ENCODE data around the gene RPUSD4.

Gene RPUSD4

DNA sequence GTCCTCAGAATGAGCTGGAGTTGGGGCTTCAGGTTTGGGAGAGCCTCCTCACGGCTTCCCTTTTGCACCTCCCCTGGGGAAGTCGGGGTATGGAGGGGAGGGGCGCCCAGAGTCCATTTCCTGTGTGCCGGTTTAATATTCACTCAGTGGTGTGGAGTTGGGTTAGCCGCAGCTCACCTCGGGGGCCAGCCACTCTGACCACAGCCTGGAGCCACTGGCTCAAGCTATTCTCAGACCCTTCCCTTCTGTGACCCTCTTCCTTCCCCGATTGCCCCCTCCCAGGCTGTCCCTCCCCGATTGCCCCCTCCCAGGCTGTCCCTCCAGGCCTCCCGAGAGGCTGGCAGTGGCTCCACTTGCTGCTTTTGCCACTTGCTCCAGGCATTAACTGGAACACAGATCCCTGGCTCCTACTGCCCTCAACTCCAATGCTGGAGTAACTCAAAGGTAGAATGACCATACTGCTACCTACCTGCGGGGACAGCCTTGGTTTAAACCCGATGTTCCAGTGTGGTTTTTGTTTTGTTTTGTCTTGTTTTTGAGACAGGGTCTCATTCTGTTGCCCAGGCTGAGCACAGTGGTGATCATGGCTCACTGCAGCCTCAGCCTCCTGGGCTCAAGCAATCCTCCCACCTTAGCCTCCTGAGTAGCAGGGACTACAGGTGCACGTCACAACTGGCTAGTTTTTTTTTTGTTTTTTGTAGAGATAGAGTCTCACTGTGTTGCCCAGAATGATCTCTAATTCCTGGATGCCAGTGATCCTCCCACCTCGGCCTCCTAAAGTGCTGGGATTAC lies 29.3 kb downstream of the RPUSD4 start:
- FAIRE-seq, result no peak

- no peak for FAIRE-seq
These were observed 34.5 kb downstream of the RPUSD4 start for GRCh38 chr11:126176853-126177470.

DNA sequence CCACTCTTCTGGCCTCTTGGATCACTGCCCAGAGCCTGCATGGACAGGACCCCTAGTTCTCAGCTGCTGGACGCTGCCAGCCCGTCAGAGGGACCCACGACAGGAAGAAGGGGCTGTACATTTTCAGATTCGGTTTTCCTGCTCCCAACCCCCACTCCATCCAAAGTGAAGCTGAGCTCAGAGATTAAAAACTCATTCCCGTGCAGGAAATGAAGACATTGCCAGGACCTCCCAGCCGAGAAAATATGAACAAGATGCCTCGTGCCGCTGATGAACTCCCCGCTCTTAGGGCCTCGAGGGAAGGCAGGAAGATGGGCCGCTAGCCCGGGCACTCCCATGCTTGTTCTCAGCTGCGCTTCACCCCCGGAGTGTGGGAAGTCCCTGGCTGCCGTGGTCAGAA lies 36.1 kb downstream of the RPUSD4 start:
- FAIRE-seq, result no peak

DNA sequence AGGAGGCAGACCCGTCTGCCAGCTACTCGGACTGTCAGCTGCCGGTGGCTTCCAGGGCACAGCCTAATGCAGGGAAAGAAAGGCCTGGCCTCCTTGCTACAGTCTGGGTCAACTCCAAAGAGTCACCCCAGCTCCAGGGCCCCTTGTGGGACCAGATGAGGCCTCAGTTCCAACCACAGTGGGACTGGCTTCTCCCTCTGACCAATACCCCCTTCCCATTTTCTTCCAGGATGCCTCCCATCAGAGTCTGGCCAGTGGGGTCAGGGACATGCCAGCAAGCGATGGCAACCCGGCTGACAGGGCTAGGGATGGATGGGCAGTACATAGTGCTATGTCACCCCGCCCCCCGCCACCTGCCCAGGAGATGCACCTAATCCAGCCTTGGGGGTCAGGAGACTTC lies 36.6 kb downstream of the RPUSD4 start:
- FAIRE-seq, result no peak

- FAIRE-seq, result no peak
These were observed 38.2 kb downstream of the RPUSD4 start for GRCh38 chr11:126173257-126173656.

DNA sequence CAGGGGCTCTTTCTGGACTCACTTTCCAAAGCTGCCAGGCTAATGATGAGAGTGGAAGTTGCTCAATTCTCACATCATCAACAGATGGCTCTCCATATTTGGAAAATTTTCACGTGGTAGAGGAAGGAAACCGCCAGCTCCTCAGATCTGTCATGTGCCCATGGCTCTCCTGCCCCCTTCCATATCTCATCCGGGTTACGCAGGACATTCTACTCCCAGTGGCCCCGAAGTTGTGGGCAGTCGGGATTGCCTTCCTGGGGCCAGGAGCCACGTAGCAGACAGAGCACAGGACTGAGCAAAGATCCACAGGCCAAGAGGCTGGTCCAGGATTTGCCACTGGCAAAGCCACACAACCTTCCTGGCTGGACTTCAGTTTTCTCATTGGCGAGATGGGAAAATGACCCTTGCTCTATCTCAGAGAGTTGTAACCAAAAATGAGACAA lies 38.8 kb downstream of the RPUSD4 start:
- FAIRE-seq, result no peak

- no peak for FAIRE-seq
These were observed 42.2 kb downstream of the RPUSD4 start for GRCh38 chr11:126169291-126169690.

GRCh38 chr11:126167488-126167887 lies 44.0 kb downstream of the RPUSD4 start:
- FAIRE-seq, result no peak

DNA sequence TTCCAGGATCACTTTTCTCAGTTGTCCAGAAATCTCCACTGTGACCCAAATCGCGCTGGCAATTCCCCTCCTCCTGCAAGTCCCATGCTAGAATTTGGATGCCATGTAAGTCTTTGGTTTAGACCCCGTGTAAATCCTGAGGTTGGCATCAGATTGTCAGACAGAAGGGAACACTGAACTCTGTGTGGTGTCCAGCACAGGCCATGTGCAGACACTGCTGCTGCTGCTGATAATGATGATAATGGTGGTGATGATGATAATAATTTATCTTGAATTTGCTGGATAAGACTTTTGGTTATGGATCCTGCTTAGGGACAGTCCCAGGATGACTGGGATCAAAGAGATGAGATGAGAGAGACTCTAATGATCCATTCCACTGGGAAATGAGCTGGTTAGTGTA lies 45.0 kb downstream of the RPUSD4 start:
- no peak for FAIRE-seq

DNA sequence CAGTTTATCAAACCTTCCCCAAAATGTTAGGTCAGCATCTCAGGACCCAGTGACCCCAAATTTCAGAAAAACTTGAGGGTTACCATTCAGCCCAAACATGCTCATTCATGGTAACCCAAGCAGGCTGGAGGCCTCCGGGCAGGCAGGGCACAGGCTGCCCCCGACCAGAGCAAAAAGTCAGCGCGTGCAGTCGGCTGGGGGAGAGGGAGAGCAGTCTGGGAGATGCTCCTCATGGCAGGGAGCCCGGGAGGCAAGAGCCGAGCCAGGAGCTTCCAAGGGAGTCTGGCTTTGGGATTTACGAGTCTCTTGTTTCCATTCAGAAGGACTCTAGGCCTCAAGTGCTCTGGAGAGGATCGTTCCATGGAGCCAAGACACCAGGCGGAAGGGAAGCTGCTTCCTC lies 45.7 kb downstream of the RPUSD4 start:
- FAIRE-seq, result no peak

- FAIRE-seq, result no peak
These were observed 46.1 kb downstream of the RPUSD4 start for GRCh38 chr11:126165311-126165720.

DNA sequence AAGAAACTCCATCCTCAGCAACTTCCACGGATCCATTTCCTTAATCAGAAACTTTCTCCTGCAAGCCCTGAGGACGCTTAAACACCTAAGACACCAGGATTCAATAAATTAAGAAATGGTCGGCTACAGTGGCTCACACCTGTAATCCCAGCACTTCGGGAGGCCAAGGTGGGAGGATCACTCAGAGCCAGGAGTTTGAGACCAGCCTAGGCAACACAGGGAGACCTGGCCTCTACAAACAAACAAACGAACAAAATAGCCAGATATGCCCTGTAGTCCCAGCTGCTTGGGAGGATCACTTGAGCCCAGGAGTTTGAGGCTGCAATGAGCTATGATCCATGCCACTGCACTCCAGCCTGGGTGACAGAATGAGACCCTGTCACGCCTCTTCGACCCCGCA lies 46.7 kb downstream of the RPUSD4 start:
- FAIRE-seq, result no peak

- FAIRE-seq, result no peak
These were observed 47.7 kb downstream of the RPUSD4 start for GRCh38 chr11:126163779-126164178.

GRCh38 chr11:126163074-126163700 lies 48.3 kb downstream of the RPUSD4 start:
- no peak for FAIRE-seq

DNA sequence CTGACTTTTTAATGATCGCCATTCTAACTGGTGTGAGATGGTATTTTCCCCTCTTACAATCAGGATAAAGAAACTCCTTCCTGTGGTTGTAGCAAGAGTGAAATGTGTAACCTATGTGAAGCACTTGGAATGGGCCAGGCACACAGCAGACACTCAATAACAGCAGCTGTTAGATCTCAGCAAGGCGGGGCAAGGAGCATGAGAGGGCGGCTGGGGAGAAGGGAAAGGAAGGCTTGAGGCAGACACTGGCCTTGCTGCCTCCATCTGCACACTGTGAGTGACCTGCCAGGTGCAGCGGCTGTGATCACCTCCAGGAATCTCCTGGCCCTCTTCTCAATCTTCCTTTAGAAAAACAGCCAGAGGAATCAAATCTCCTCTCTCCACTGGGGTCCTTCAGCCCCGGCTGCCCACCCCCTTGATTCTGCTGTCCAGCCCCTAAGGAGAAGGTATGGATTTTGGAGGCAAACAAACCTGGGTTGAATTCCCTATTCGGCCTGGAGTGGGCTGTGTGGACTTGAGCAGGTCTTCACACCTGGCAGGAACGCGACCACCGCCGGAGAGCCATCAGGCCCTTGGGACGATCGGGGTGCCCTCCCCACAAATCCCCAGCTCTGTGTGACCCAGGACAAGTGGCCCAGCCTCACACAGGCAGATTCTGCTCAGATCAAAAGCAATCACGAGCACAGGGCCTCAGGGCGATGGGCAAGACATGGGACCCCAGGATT lies 49.0 kb downstream of the RPUSD4 start:
- FAIRE-seq, result no peak

DNA sequence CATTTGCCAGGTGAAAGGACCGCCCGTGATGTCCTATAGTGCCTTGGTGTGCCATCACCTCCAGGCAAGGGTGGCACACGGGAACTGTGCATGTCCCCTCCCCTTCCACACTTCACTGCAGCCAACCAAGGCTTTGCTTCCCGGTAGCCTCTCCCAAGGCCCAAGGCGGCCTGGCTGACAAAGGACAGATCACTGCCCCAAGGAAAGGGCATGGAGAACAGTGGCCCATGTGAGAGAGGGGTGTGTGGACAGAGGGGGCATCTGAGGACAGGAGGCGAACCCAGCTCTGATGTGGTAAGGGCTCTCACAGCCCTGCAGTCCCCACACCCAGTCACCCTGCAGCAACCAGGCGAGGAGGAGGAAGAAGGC lies 50.4 kb downstream of the RPUSD4 start:
- no peak for FAIRE-seq

DNA sequence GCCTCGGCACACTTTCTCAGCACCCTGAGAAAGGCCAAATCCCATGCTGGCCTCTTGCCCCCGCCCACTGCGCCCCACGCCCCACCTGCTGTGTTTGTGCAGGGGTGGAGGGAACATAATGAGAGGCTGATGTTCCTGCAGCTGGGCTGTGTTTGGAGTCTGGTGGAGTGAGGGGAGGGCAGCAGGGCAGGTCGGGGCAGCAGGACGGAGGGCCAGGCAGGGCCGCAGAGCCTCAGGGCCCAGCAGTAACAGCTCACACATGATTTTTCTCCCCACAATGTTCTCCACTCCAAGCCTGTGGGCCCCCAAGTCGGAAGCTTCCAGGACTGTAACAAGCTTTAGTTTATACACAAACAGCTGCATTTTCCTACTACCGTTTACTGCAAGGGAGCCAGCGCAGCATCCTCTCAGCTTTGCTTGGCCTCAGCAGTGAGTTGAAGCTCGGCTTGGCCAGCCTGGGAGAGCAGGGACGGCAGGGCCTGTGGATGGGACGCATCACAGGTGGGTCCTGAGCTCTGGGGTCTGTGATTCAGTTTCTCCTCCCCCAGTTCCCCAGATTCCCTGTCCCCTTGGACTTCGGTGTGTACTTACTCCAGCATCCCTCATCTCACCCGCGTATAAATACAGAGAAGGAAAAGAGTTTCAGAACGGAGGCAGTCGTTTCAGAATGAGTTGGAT lies 51.0 kb downstream of the RPUSD4 start:
- no peak for FAIRE-seq

DNA sequence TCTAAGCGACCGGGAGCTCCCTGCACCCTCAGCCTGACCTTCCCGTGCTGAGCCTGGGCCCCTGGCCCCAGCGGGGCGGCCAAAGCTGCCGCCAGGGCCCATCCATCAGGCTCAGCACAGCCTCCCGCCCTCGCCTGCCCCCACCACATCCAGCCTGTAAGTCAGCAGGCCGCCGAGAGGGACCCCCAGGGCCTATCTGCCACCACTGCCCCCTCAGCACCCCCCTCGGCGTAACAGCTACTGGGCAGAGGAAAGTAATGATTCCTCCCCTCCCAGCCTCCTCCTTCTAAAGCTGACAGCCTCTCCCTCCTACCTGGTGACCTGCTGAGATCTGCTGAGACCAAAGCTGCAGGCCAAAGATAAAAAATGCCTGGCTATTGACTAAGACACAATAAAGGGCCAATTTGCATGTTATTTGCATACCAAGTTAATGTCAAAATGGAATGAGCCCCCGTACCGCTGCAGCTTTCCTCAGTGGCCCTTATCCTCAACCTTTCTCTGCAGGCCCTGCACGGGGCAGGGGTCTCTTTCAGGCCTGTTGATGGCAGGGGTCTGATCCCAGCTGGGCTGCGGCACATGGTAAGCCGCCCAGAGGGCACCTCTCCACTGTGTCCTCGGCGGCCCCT lies 51.6 kb downstream of the RPUSD4 start:
- no peak for FAIRE-seq

DNA sequence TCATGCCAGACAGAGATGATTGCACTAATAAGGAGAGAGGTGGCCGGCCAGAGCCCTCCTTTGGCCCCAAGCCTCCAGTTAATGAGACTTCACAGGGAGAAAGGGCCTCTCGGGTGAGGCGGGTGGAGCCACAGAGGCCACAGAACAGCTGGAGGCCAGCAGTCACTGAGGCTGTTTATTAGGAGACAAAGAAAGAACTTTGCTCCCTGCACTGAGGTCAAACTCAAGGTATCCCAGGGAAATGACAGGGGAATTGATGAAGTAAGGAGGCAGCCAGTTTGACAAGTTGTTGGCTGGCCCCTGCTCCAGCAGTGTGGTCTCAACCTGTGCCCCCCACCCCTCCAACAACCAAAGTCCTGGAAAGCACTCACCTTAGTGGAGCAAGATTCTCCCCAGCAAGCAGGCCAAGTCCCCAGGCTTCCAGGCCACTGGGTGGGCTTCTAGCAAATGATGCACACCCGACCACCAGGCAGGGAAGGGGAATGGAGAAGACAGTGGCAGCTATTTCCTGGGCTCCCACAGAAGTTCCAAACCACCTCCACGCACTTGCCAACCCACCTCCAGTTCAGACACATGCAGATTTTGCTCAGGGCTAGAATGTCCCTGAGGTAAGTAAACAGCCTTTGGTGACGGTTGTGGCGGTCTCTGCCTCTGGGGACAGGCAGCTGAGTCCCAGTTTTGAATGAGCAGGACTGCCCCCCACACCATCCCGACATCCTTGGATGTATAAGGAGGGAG lies 53.2 kb downstream of the RPUSD4 start:
- FAIRE-seq, result no peak

- no peak for FAIRE-seq
These were observed 54.0 kb downstream of the RPUSD4 start for GRCh38 chr11:126157326-126158030.

- FAIRE-seq, result no peak
These were observed 54.6 kb downstream of the RPUSD4 start for GRCh38 chr11:126156814-126157213.
